Right atrium auricular region (tissue), 2 donors: ENCODE measurements around the gene CCDC154. TPM values are rescaled to one million over a fixed set of nuclear protein-coding genes. Genes with fewer than 3 reads are reported as not detected.

Source experiments
- DNase-seq: peaks from one replicate; pipeline ENCODE4 v3.0.0-alpha.2; 2019; ENCODE audit warnings: low spot score
- H3K27ac ChIP-seq, 2 donors: fragments of 200-600 bp; sonication (generic); 1 replicate in 1 of 2; 2 replicates in 1 of 2; pipeline ENCODE4 v1.5.1; 2016 to 2019
- H3K27me3 ChIP-seq, 2 donors: fragments of 200-600 bp; sonication (generic); one replicate each; pipeline versions ENCODE4 v1.5.1 to v1.6.0; 2017 to 2019
- H3K36me3 ChIP-seq: fragments of 200-600 bp; sonication (generic); one replicate; pipeline ENCODE4 v1.5.1; 2016
- H3K4me1 ChIP-seq, 2 donors: fragments of 200-600 bp; sonication (generic); one replicate each; pipeline versions ENCODE4 v1.5.1 to v1.6.0; 2017 to 2019
- H3K4me3 ChIP-seq, 2 donors: fragments of 200-600 bp; sonication (generic); 1 replicate in 1 of 2; 2 replicates in 1 of 2; pipeline ENCODE4 v1.5.1; 2017 to 2019; ENCODE audit warnings: mild to moderate bottlenecking in 1 of 2, moderate library complexity in 1 of 2
- H3K9me3 ChIP-seq, 2 donors: fragments of 200-600 bp; sonication (generic); one replicate each; pipeline ENCODE4 v1.5.1; 2019
- CTCF ChIP-seq, 2 donors: fragments of 200-600 bp; sonication (generic); IDR thresholded peaks; one replicate each; pipeline ENCODE4 v1.5.1; 2019; ENCODE audit warnings: antibody characterized with exemption in 2 of 2
- total RNA-seq, 2 donors: library from RNA; depleted of rRNA; stranded (reverse); fragments of >200 nt; gene quantifications; one replicate each; pipeline ENCODE4 v1.1.0, GENCODE V29; 2016

The CCDC154 gene
- total RNA-seq, 2 donors from 2014 or later, result not detected

- DNase-seq, result no peak
- H3K4me3 ChIP-seq, result no peak overlapping the region
- no peaks in the 10 kb centered on the region for H3K4me1 ChIP-seq
- no peaks in the 10 kb centered on the region for H3K9me3 ChIP-seq
- TF ChIP-seq CTCF (IDR thresholded peaks at IDR 0.05), result no peak
- no peak overlapping the region for H3K27ac ChIP-seq
- no peaks in the 10 kb centered on the region for H3K36me3 ChIP-seq
- no peaks in the 10 kb centered on the region for H3K27me3 ChIP-seq
Observed at GRCh38 chr16:1435921-1436697, 8.2 kb downstream of the CCDC154 start.

GRCh38 chr16:1434644-1435592, 9.4 kb downstream of the CCDC154 start:
- DNase-seq, result no peak
- H3K4me1 ChIP-seq, result no peaks in the 10 kb centered on the region
- no peaks in the 10 kb centered on the region for H3K36me3 ChIP-seq

GRCh38 chr16:1433756-1434155, 10.6 kb downstream of the CCDC154 start:
- Histone ChIP-seq H3K27me3 (no peaks in the 10 kb centered on the region), H3K4me1 (peaks cover 0 to 1% of the 10 kb centered on the region in 2 donors), H3K4me3 (no peak overlapping the region), H3K27ac (no peak overlapping the region), H3K9me3 (no peaks in the 10 kb centered on the region), H3K36me3 (no peaks in the 10 kb centered on the region)
- no peak for DNase-seq
- no peak for TF ChIP-seq CTCF (IDR thresholded peaks at IDR 0.05)

More at GRCh38 chr16:1434644-1435592, 9.4 kb downstream of the CCDC154 start:
- no peaks in the 10 kb centered on the region for H3K9me3 ChIP-seq
- H3K4me3 ChIP-seq, result no peak overlapping the region
- H3K27ac ChIP-seq, result no peak overlapping the region
- no peak for TF ChIP-seq CTCF (IDR thresholded peaks at IDR 0.05)
- H3K27me3 ChIP-seq, result no peaks in the 10 kb centered on the region

- TF ChIP-seq CTCF (IDR thresholded peaks at IDR 0.05), result no peak
- no peaks in the 10 kb centered on the region for H3K9me3 ChIP-seq
- peaks cover 0 to 6% of the 10 kb centered on the region in 2 donors for H3K4me1 ChIP-seq
- no peaks in the 10 kb centered on the region for H3K36me3 ChIP-seq
- H3K27ac ChIP-seq, result no peak overlapping the region
- DNase-seq, result no peak
- peak overlapping the region in 1 of 2 donors; percentile 40 for H3K4me3 ChIP-seq
- no peaks in the 10 kb centered on the region for H3K27me3 ChIP-seq
Observed at GRCh38 chr16:1433263-1433560, 11.1 kb downstream of the CCDC154 start.

GRCh38 chr16:1432388-1433262, 11.7 kb downstream of the CCDC154 start:
- no peak for DNase-seq
- no peaks in the 10 kb centered on the region for H3K9me3 ChIP-seq
- peak overlapping the region in 1 of 2 donors; percentile 40 for H3K4me3 ChIP-seq
- H3K27me3 ChIP-seq, result no peaks in the 10 kb centered on the region
- no peak for TF ChIP-seq CTCF (IDR thresholded peaks at IDR 0.05)
- H3K36me3 ChIP-seq, result no peaks in the 10 kb centered on the region
- H3K27ac ChIP-seq, result no peak overlapping the region
- H3K4me1 ChIP-seq, result peaks cover 0 to 6% of the 10 kb centered on the region in 2 donors
